Measurements from ENCODE around the gene ACSBG1. TPM values are rescaled to one million over a fixed set of nuclear protein-coding genes. Genes with fewer than 3 reads are reported as not detected.

The ACSBG1 gene
- total RNA-seq: 0.15 and 0.52 TPM in 2 replicates

- DNase-seq (ENCODE audit: low spot score): no peak
- peaks cover 16% of the 10 kb centered on the region for H3K27me3 Mint-ChIP-seq (ENCODE audit: insufficient read depth)
- no peak within 1 kb of the TSS for H3K4me3 Mint-ChIP-seq
- peaks cover 6% of the 10 kb centered on the region for H3K4me1 Mint-ChIP-seq (ENCODE audit: low read depth)
- no peak within 1 kb of the TSS for H3K27ac Mint-ChIP-seq
- H3K36me3 Mint-ChIP-seq (ENCODE audit: low read depth): no peaks in the 10 kb centered on the region
- intact Hi-C loops (cut with micrococcal nuclease): no loop called here
- H3K9me3 Mint-ChIP-seq: no peaks in the 10 kb centered on the region
These were observed at the start of gene ACSBG1 for GRCh38 chr15:78234515-78235040. ACSBG1 (minus strand) TSS chr15:78234565; CDS start chr15:78234501, 64 bp downstream.

GRCh38 chr15:78282324-78282723 lies 48.0 kb upstream of the ACSBG1 start:
- H3K4me3 Mint-ChIP-seq: no peak overlapping the region
- no peaks in the 10 kb centered on the region for H3K27me3 Mint-ChIP-seq (ENCODE audit: insufficient read depth)
- no peaks in the 10 kb centered on the region for H3K9me3 Mint-ChIP-seq
- intact Hi-C loops (cut with micrococcal nuclease): no loop called here
- no peak for DNase-seq (ENCODE audit: low spot score)
- H3K27ac Mint-ChIP-seq: no peak overlapping the region
- H3K36me3 Mint-ChIP-seq (ENCODE audit: low read depth): peaks cover 32% of the 10 kb centered on the region
- H3K4me1 Mint-ChIP-seq (ENCODE audit: low read depth): no peaks in the 10 kb centered on the region

DNA sequence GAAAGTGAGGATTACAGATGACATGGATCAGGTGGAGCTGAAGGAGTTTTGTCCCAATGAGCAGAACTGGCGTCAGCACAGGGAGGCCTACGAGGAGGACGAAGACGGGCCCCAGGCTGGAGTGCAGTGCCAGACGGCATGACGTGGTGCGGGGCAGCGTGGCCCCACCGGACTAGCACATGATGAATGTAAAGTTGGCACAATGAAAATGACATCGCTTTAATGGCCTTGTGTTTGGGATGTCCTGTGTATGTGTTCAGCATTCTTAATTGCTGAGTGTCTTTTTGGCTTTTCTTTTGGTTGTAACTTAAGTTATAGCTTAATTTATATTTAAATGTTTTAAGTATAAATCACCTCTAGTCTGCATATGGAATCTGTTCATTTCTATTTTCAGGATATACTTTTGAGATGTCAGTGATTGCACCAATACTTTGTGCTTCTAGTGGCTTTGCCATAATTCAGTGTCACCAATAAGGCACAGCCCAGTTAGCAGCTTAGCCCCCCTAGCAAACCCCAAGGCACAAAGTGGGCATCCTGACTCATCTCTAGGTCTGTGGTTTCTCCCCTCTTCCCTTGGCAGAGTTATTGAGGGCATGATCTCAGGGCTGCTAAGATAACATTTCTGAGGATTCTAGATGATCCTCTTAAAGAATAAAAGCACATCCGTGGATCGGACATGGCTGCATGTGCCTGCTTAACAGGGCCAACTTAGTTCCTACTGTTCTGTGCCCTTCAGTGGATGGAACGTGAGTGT lies 46.1 kb upstream of the ACSBG1 start:
- Mint-ChIP-seq H3K4me3 (no peak overlapping the region), H3K4me1 (ENCODE audit: low read depth) (no peaks in the 10 kb centered on the region), H3K27me3 (ENCODE audit: insufficient read depth) (no peaks in the 10 kb centered on the region), H3K9me3 (no peaks in the 10 kb centered on the region), H3K27ac (no peak overlapping the region), H3K36me3 (ENCODE audit: low read depth) (peaks cover 17% of the 10 kb centered on the region)
- intact Hi-C loops (cut with micrococcal nuclease): no loop called here
- no peak for DNase-seq (ENCODE audit: low spot score)

- no peaks in the 10 kb centered on the region for H3K9me3 Mint-ChIP-seq
- intact Hi-C loops (cut with micrococcal nuclease): no loop called here
- H3K4me1 Mint-ChIP-seq (ENCODE audit: low read depth): no peaks in the 10 kb centered on the region
- H3K27ac Mint-ChIP-seq: no peak overlapping the region
- H3K4me3 Mint-ChIP-seq: no peak overlapping the region
- peaks cover 32% of the 10 kb centered on the region for H3K36me3 Mint-ChIP-seq (ENCODE audit: low read depth)
- no peaks in the 10 kb centered on the region for H3K27me3 Mint-ChIP-seq (ENCODE audit: insufficient read depth)
- no peak for DNase-seq (ENCODE audit: low spot score)
These were observed 41.9 kb upstream of the ACSBG1 start for GRCh38 chr15:78276064-78276943.

- intact Hi-C loops (cut with micrococcal nuclease): no loop called here
- H3K4me3 Mint-ChIP-seq: no peak overlapping the region
- no peaks in the 10 kb centered on the region for H3K9me3 Mint-ChIP-seq
- H3K27ac Mint-ChIP-seq: no peak overlapping the region
- no peaks in the 10 kb centered on the region for H3K4me1 Mint-ChIP-seq (ENCODE audit: low read depth)
- H3K36me3 Mint-ChIP-seq (ENCODE audit: low read depth): peaks cover 35% of the 10 kb centered on the region
- H3K27me3 Mint-ChIP-seq (ENCODE audit: insufficient read depth): no peaks in the 10 kb centered on the region
- DNase-seq (ENCODE audit: low spot score): no peak
These were observed 40.6 kb upstream of the ACSBG1 start for GRCh38 chr15:78274994-78275393.

DNA sequence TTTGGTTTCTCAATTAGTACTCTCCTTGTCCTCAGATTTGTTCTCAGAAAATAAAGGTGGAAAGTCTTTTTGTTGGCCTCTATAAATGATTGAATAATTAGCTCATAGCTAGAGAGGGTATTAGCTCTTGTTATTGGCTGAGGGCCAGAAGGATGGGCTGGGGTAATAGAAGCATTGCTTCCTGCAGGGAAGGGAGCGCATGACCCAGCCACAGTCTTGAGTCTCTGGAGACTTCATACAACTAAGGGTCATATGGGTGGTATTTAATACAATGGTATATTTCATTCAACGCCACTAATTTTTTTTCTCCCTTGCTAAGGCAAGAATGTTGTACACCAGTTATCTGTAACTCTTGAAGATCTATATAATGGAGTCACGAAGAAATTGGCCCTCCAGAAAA lies 38.4 kb upstream of the ACSBG1 start:
- Mint-ChIP-seq H3K36me3 (ENCODE audit: low read depth) (peaks cover 29% of the 10 kb centered on the region), H3K9me3 (no peaks in the 10 kb centered on the region), H3K4me1 (ENCODE audit: low read depth) (peaks cover 10% of the 10 kb centered on the region), H3K4me3 (no peak overlapping the region), H3K27me3 (ENCODE audit: insufficient read depth) (no peaks in the 10 kb centered on the region), H3K27ac (no peak overlapping the region)
- no peak for DNase-seq (ENCODE audit: low spot score)
- intact Hi-C loops (cut with micrococcal nuclease): no loop called here

- peaks cover 29% of the 10 kb centered on the region for H3K36me3 Mint-ChIP-seq (ENCODE audit: low read depth)
- H3K4me3 Mint-ChIP-seq: no peak overlapping the region
- no peaks in the 10 kb centered on the region for H3K9me3 Mint-ChIP-seq
- no peak for DNase-seq (ENCODE audit: low spot score)
- H3K27me3 Mint-ChIP-seq (ENCODE audit: insufficient read depth): no peaks in the 10 kb centered on the region
- peaks cover 14% of the 10 kb centered on the region for H3K4me1 Mint-ChIP-seq (ENCODE audit: low read depth)
- intact Hi-C loops (cut with micrococcal nuclease): no loop called here
- no peak overlapping the region for H3K27ac Mint-ChIP-seq
These were observed 38.0 kb upstream of the ACSBG1 start for GRCh38 chr15:78272316-78272715.

DNA sequence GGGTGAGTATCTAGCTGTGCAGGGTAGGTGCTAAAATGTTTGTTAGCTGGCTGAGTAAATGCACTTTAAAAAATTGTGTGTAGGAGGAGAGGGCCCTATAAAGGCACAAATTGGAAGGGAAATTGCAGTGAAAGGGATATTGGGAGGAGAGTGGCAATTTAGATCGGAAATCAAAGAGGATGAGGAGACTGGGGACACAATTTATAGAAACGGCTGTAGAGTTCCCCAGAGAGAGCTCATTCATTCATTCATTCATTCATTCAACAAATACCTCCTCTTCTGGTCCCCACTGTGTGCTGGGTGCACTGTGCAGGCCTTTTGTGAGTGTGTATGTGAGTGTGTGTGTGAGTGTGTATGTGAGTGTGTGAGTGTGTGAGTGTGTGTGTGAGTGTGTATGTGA lies 32.4 kb upstream of the ACSBG1 start:
- H3K27me3 Mint-ChIP-seq (ENCODE audit: insufficient read depth): no peaks in the 10 kb centered on the region
- no peak for DNase-seq (ENCODE audit: low spot score)

GRCh38 chr15:78266229-78266628 lies 31.9 kb upstream of the ACSBG1 start:
- H3K27ac Mint-ChIP-seq: no peak overlapping the region
- peaks cover 11% of the 10 kb centered on the region for H3K36me3 Mint-ChIP-seq (ENCODE audit: low read depth)
- peaks cover 36% of the 10 kb centered on the region for H3K4me1 Mint-ChIP-seq (ENCODE audit: low read depth)
- intact Hi-C loops (cut with micrococcal nuclease): loop anchor here (1.0 kb wide), 1 partner anchor 33 kb away; the partner anchor contains the start of gene SKIC8
- H3K27me3 Mint-ChIP-seq (ENCODE audit: insufficient read depth): no peaks in the 10 kb centered on the region
- DNase-seq (ENCODE audit: low spot score): no peak
- peak overlapping the region; percentile 90 for H3K4me3 Mint-ChIP-seq
- H3K9me3 Mint-ChIP-seq: no peaks in the 10 kb centered on the region

More for the DNA sequence above, 32.4 kb upstream of the ACSBG1 start:
- Mint-ChIP-seq H3K27ac (no peak overlapping the region), H3K4me3 (no peak overlapping the region), H3K9me3 (no peaks in the 10 kb centered on the region), H3K36me3 (ENCODE audit: low read depth) (peaks cover 14% of the 10 kb centered on the region), H3K4me1 (ENCODE audit: low read depth) (peaks cover 36% of the 10 kb centered on the region)
- intact Hi-C loops (cut with micrococcal nuclease): loop anchor here (1.0 kb wide), 1 partner anchor 32 kb away; the partner anchor contains the start of gene SKIC8

DNA sequence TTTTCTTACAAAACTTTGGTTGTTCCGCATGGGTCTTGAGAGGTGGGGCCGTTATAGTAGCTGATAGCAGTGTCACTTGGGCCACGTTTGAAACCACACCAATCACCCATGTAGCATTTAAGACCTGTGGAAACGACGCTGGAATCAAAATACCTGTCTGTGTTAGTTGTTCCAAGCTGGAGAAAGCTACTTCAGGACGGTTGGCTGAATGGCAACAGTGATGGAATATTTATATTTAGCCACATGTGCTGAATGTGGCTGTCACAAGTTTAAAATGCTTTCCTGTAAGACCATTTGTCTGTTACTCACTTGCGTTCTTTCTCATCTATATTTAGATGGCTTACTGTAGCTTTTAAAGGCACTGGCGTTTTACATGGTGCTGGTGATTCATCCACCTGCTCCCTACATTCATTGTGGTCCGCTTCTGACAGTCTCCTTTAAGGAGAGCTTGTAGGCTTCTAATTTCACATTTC lies 31.4 kb upstream of the ACSBG1 start:
- peak overlapping the region; percentile 21 for H3K27ac Mint-ChIP-seq
- peak overlapping the region; percentile 90 for H3K4me3 Mint-ChIP-seq
- no peaks in the 10 kb centered on the region for H3K27me3 Mint-ChIP-seq (ENCODE audit: insufficient read depth)
- no peaks in the 10 kb centered on the region for H3K9me3 Mint-ChIP-seq
- no peak for DNase-seq (ENCODE audit: low spot score)
- peaks cover 11% of the 10 kb centered on the region for H3K36me3 Mint-ChIP-seq (ENCODE audit: low read depth)
- intact Hi-C loops (cut with micrococcal nuclease): loop anchor here (1.0 kb wide), 1 partner anchor 34 kb away; the partner anchor contains the start of gene SKIC8
- peaks cover 36% of the 10 kb centered on the region for H3K4me1 Mint-ChIP-seq (ENCODE audit: low read depth)

- Mint-ChIP-seq H3K27ac (peak overlapping the region; percentile 88), H3K36me3 (ENCODE audit: low read depth) (peaks cover 7% of the 10 kb centered on the region), H3K27me3 (ENCODE audit: insufficient read depth) (no peaks in the 10 kb centered on the region), H3K9me3 (no peaks in the 10 kb centered on the region), H3K4me1 (ENCODE audit: low read depth) (peaks cover 36% of the 10 kb centered on the region), H3K4me3 (peak overlapping the region; percentile 90)
- no peak for DNase-seq (ENCODE audit: low spot score)
- intact Hi-C loops (cut with micrococcal nuclease): no loop called here
These were observed 30.7 kb upstream of the ACSBG1 start for GRCh38 chr15:78265137-78265460.

- peak; percentile 61 for DNase-seq (ENCODE audit: low spot score)
- Mint-ChIP-seq H3K9me3 (no peaks in the 10 kb centered on the region), H3K27me3 (ENCODE audit: insufficient read depth) (no peaks in the 10 kb centered on the region), H3K4me1 (ENCODE audit: low read depth) (peaks cover 36% of the 10 kb centered on the region), H3K27ac (peak within 1 kb of the TSS; percentile 88), H3K36me3 (ENCODE audit: low read depth) (peaks cover 5% of the 10 kb centered on the region), H3K4me3 (peak within 1 kb of the TSS; percentile 90)
- intact Hi-C loops (cut with micrococcal nuclease): no loop called here
These were observed 30.2 kb upstream of the ACSBG1 start, which contains the start of gene DNAJA4 for GRCh38 chr15:78264304-78265136. DNAJA4 (plus strand) TSS chr15:78264562; CDS start chr15:78264764, 202 bp downstream.

All from activated T-helper 1 cell treated with anti-CD3 and anti-CD28 coated beads, Interleukin-12 subunit alpha, Interleukin-12 subunit beta, Interleukin-2, Interleukin-4 antibody, amounts not matched to agents 30 ng/mL and 10 ng/mL and 1 ng/mL, durations not matched to agents 14 hours and 24 hours and 36 hours (primary cell).